WTC11 (cell line): ENCODE measurements around the gene APOBR. TPM values are rescaled to one million over a fixed set of nuclear protein-coding genes. Genes with fewer than 3 reads are reported as not detected.
A peak's percentile ranks its signal among the peaks of the same experiment; 100 is the strongest.

Experiments used
- ATAC-seq: fragments of 200-7000 bp; cut with Tn5 transposase; 2 replicates; pipeline ENCODE4 v1.10.0; 2021; ENCODE audit warnings: mild to moderate bottlenecking, moderate library complexity
- CTCF ChIA-PET: fragments of 300-600 bp; sonication (Branson Sonifier 250); formaldehyde crosslinking; loops from one replicate; lab custom pipeline; 2021; ENCODE audit warnings: antibody characterized with exemption; lab: Charles Lee
- POLR2A ChIA-PET: fragments of 350-600 bp; sonication (Branson Sonifier 250); formaldehyde crosslinking; loops from one replicate; lab custom pipeline; 2021; ENCODE audit warnings: antibody characterized with exemption; lab: Charles Lee
- DNase-seq: peaks from one replicate; pipeline ENCODE4 v3.0.0; 2021; ENCODE audit warnings: low spot score
- H3K27ac Mint-ChIP-seq: 2 replicates; pipeline ENCODE4 v1.8.0; 2021; ENCODE audit warnings: mixed read lengths
- H3K27me3 Mint-ChIP-seq: 2 replicates; pipeline ENCODE4 v1.8.0; 2021; ENCODE audit warnings: low read depth, mild to moderate bottlenecking, moderate library complexity, mixed read lengths
- H3K36me3 Mint-ChIP-seq: 2 replicates; pipeline ENCODE4 v1.8.0; 2021; ENCODE audit warnings: mixed read lengths
- H3K4me1 Mint-ChIP-seq: 2 replicates; pipeline ENCODE4 v1.8.0; 2022; ENCODE audit warnings: mixed read lengths
- H3K4me3 Mint-ChIP-seq: 2 replicates; pipeline ENCODE4 v1.8.0; 2021; ENCODE audit warnings: mild to moderate bottlenecking, moderate library complexity, mixed read lengths
- H3K9me3 Mint-ChIP-seq: 2 replicates; pipeline ENCODE4 v1.8.0; 2021; ENCODE audit warnings: mixed read lengths
- ATF6 ChIP-seq: sonication (generic); formaldehyde crosslinking; IDR thresholded peaks from 2 replicates; pipeline ENCODE4 v1.8.1; 2023; ENCODE audit warnings: mild to moderate bottlenecking, missing genetic modification reagents
- E2F5 ChIP-seq: sonication (generic); formaldehyde crosslinking; IDR thresholded peaks from 2 replicates; pipeline ENCODE4 v1.8.1; 2022; ENCODE audit warnings: mild to moderate bottlenecking, moderate library complexity, missing genetic modification reagents
- ETV6 ChIP-seq: sonication (generic); formaldehyde crosslinking; IDR thresholded peaks from 2 replicates; pipeline ENCODE4 v1.8.1; 2022; ENCODE audit warnings: mild to moderate bottlenecking, missing genetic modification reagents
- IRF2 ChIP-seq: sonication (generic); formaldehyde crosslinking; IDR thresholded peaks from 2 replicates; pipeline ENCODE4 v1.8.0; 2022; ENCODE audit warnings: low read depth, missing genetic modification reagents, borderline replicate concordance
- JUN ChIP-seq: sonication (generic); formaldehyde crosslinking; IDR thresholded peaks from 2 replicates; pipeline ENCODE4 v1.8.0; 2023; ENCODE audit warnings: mild to moderate bottlenecking, missing genetic modification reagents
- KAT7 ChIP-seq: sonication (generic); formaldehyde crosslinking; IDR thresholded peaks from 2 replicates; pipeline ENCODE4 v1.8.1; 2023; ENCODE audit warnings: missing genetic modification reagents, mild to moderate bottlenecking, borderline replicate concordance
- MLX ChIP-seq: sonication (generic); formaldehyde crosslinking; IDR thresholded peaks from 2 replicates; pipeline ENCODE4 v1.8.1; 2023; ENCODE audit warnings: mild to moderate bottlenecking, missing genetic modification reagents, moderate library complexity
- TEAD4 ChIP-seq: sonication (generic); formaldehyde crosslinking; IDR thresholded peaks from 2 replicates; pipeline ENCODE4 v1.8.0; 2022; ENCODE audit warnings: mild to moderate bottlenecking, missing genetic modification reagents
- USF2 ChIP-seq: sonication (generic); formaldehyde crosslinking; IDR thresholded peaks from 2 replicates; pipeline ENCODE4 v1.8.1; 2023; ENCODE audit warnings: mild to moderate bottlenecking, missing genetic modification reagents, moderate library complexity
- ZNF281 ChIP-seq: sonication (generic); formaldehyde crosslinking; IDR thresholded peaks from 2 replicates; pipeline ENCODE4 v1.8.0; 2023; ENCODE audit warnings: mild to moderate bottlenecking, missing genetic modification reagents
- ZNF416 ChIP-seq: fragments of 250-450 bp; sonication (Bioruptor Pico); IDR thresholded peaks from 2 replicates; pipeline ENCODE4 v1.9.0; 2021; ENCODE audit warnings: mild to moderate bottlenecking, inconsistent platforms
- ZNF512 ChIP-seq: sonication (generic); formaldehyde crosslinking; IDR thresholded peaks from 2 replicates; pipeline ENCODE4 v1.8.1; 2022; ENCODE audit warnings: missing genetic modification reagents, borderline replicate concordance
- total RNA-seq: library from RNA; stranded (reverse); gene quantifications from 3 replicates; pipeline ENCODE4 v1.2.3, GENCODE V29; 2021

APOBR gene
- total RNA-seq, 1 experiment from 2014 or later: not detected

- ChIA-PET CTCF (interaction anchor here (0.7 kb wide), 1 partner anchor 218 kb away, joined by 3 read pairs; no protein-coding TSS in a partner anchor), POLR2A (no interaction called here)
- no peaks in the 10 kb centered on the region for H3K36me3 Mint-ChIP-seq
- H3K4me1 Mint-ChIP-seq: peaks cover 9% of the 10 kb centered on the region
- no peak overlapping the region for H3K27ac Mint-ChIP-seq
- no peaks in the 10 kb centered on the region; the same call in 1 of the 2 replicates for H3K27me3 Mint-ChIP-seq
- no peak overlapping the region for H3K4me3 Mint-ChIP-seq
- no peaks in the 10 kb centered on the region for H3K9me3 Mint-ChIP-seq
- TF ChIP-seq E2F5 (no peak), ZNF512 (0 out of 2 replicates have a peak, but pooled peaks have one; percentile 5)
- TF ChIP-seq, all 79 proteins: peak for 1
- ATAC-seq (no peak), DNase-seq (no peak)
Observed at GRCh38 chr16:28534542-28535373, 40.3 kb downstream of the APOBR start.

- CTCF ChIA-PET: no interaction called here
- no peak overlapping the region for H3K27ac Mint-ChIP-seq
- POLR2A ChIA-PET: no interaction called here
Observed at GRCh38 chr16:28537076-28537475, 42.6 kb downstream of the APOBR start.

More at GRCh38 chr16:28537076-28537475, 42.6 kb downstream of the APOBR start:
- DNase-seq (no peak), ATAC-seq (no peak)
- TF ChIP-seq IRF2 (CRISPR knock-in tag) (no peak), JUN (CRISPR knock-in tag) (no peak), USF2 (no peak), ATF6 (CRISPR knock-in tag) (no peak), KAT7 (CRISPR knock-in tag) (no peak), ZNF416 (no peak), ETV6 (CRISPR knock-in tag) (no peak), TEAD4 (CRISPR knock-in tag) (no peak), ZNF281 (CRISPR knock-in tag) (no peak), MLX (CRISPR knock-in tag) (no peak)
- no peaks in the 10 kb centered on the region for H3K9me3 Mint-ChIP-seq
- H3K4me3 Mint-ChIP-seq: no peak overlapping the region
- H3K27me3 Mint-ChIP-seq: no peaks in the 10 kb centered on the region; the same call in 1 of the 2 replicates
- H3K4me1 Mint-ChIP-seq: peaks cover 5% of the 10 kb centered on the region
- H3K36me3 Mint-ChIP-seq: no peaks in the 10 kb centered on the region
